Small intestine (tissue), 7 donors: ENCODE results near the gene CLCA2. TPM values are rescaled to one million over a fixed set of nuclear protein-coding genes. Genes with fewer than 3 reads are reported as not detected.
A peak's percentile ranks its signal among the peaks of the same experiment; 100 is the strongest.

ENCODE experiments used
- DNase-seq, 2 donors: peaks; one replicate each; pipeline versions ENCODE4 v3.0.0 to v3.0.0-alpha.2; 2013
- FAIRE-seq: peaks from 2 replicates; lab custom pipeline; 2012; peaks lifted over from hg19 to GRCh38; lab: Jason Lieb, UNC
- H3K27ac ChIP-seq, 3 donors: one replicate each; pipeline ENCODE4 v1.5.1; 2013; ENCODE audit warnings: low read length in 2 of 3, mild to moderate bottlenecking in 2 of 3, control low read depth in 1 of 3, inconsistent platforms in 1 of 3, low read depth in 1 of 3, moderate library complexity in 1 of 3
- H3K27me3 ChIP-seq, 3 donors: one replicate each; pipeline ENCODE4 v1.6.1; 2013; ENCODE audit warnings: low read length in 3 of 3, inconsistent platforms in 1 of 3; ENCODE audit not compliant: control insufficient read depth in 3 of 3, insufficient read depth in 3 of 3
- H3K36me3 ChIP-seq, 3 donors: one replicate each; pipeline ENCODE4 v1.6.1; 2013; ENCODE audit warnings: low read length in 3 of 3, inconsistent platforms in 1 of 3, low read depth in 1 of 3, mild to moderate bottlenecking in 1 of 3, moderate library complexity in 1 of 3; ENCODE audit not compliant: control insufficient read depth in 3 of 3, insufficient read depth in 2 of 3
- H3K4me1 ChIP-seq, 3 donors: one replicate each; pipeline ENCODE4 v1.6.1; 2013; ENCODE audit warnings: low read length in 2 of 3, inconsistent platforms in 1 of 3, low read depth in 1 of 3, mild to moderate bottlenecking in 1 of 3, moderate library complexity in 1 of 3; ENCODE audit not compliant: control insufficient read depth in 3 of 3, insufficient read depth in 2 of 3
- H3K4me3 ChIP-seq, 3 donors: one replicate each; pipeline ENCODE4 v1.5.1; 2013; ENCODE audit warnings: low read length in 3 of 3, control low read depth in 1 of 3, inconsistent platforms in 1 of 3, low read depth in 1 of 3, mild to moderate bottlenecking in 1 of 3, moderate library complexity in 1 of 3
- H3K9me3 ChIP-seq, 2 donors: one replicate each; pipeline ENCODE4 v1.6.1; 2013; ENCODE audit warnings: low read depth in 1 of 2, low read length in 1 of 2; ENCODE audit not compliant: control insufficient read depth in 2 of 2, insufficient read depth in 1 of 2
- WGBS, 3 donors: extraction: QIAGEN DNeasy Blood & Tissue Kit; methylation state at CpG; one replicate each; pipeline ENCODE4 v1.1.7; 2013; 5-methylcytosine and 5-hydroxymethylcytosine counted together
- polyA plus RNA-seq, 4 donors: library from polyadenylated mRNA; stranded (reverse) in 3 of 4; unstranded in 1 of 4; fragments of 200-250 nt in 3 of 4; fragments of 120-200 nt in 1 of 4; gene quantifications; one replicate each; pipeline versions ENCODE4 v1.2.1 to v1.2.3, GENCODE V29; 2013
- donor health status: healthy with polysubstance abuse.
- donor health status: control.
- donor health status: control.
- donor health status: Bipolar disorder and iron deficiency.
- donor health status: healthy.

Gene CLCA2
- polyA plus RNA-seq, 4 donors: 0.37 to 4.7 (median 0.91) TPM

- Histone ChIP-seq H3K4me1 (no peaks in the 10 kb centered on the region), H3K36me3 (peaks cover 0 to 3% (median 0%) of the 10 kb centered on the region in 3 donors), H3K27ac (no peak overlapping the region), H3K9me3 (no peaks in the 10 kb centered on the region), H3K4me3 (no peak overlapping the region), H3K27me3 (no peaks in the 10 kb centered on the region)
- FAIRE-seq (peak; percentile 26), DNase-seq (no peak)
- WGBS, 3 donors: 92 to 96% (median 93%) methylated on average over 3 of the region's 3 CpGs
Measured at GRCh38 chr1:86387916-86388627, 35.9 kb upstream of the CLCA2 start.

DNA sequence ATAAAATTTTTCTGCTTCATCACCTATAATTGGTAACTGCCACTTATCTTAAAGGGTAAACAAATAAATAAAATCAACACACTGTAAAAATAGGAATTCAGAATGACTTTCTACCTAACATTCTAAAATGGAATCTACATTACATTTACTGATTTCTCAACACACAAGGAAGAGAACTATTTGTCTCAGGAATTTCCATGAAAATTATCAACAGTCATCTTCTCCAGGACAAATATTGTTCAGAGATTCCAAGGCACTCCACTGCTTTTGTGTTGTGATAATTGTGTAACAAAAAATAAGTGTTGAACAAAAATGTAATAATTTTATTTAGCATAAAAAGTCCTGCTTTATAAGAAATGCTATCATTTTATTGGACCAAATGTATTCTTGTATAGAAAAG is 35.2 kb upstream of the CLCA2 start:
- Histone ChIP-seq H3K4me3 (no peak overlapping the region), H3K27ac (no peak overlapping the region), H3K4me1 (no peaks in the 10 kb centered on the region), H3K36me3 (peaks cover 0 to 3% (median 0%) of the 10 kb centered on the region in 3 donors), H3K9me3 (no peaks in the 10 kb centered on the region), H3K27me3 (no peaks in the 10 kb centered on the region)
- FAIRE-seq (peak; percentile 67), DNase-seq (no peak)

- no peak overlapping the region for H3K27ac ChIP-seq
- no peaks in the 10 kb centered on the region for H3K9me3 ChIP-seq
- H3K27me3 ChIP-seq: no peaks in the 10 kb centered on the region
- no peak overlapping the region for H3K4me3 ChIP-seq
- no peak for DNase-seq
- peak; percentile 98 for FAIRE-seq
- H3K36me3 ChIP-seq: peaks cover 0 to 3% (median 0%) of the 10 kb centered on the region in 3 donors
- H3K4me1 ChIP-seq: no peaks in the 10 kb centered on the region
Measured at GRCh38 chr1:86389307-86389706, 34.7 kb upstream of the CLCA2 start.

- no peaks in the 10 kb centered on the region for H3K27me3 ChIP-seq
- no peaks in the 10 kb centered on the region for H3K9me3 ChIP-seq
- DNase-seq (no peak), FAIRE-seq (no peak)
- no peaks in the 10 kb centered on the region for H3K36me3 ChIP-seq
- no peak overlapping the region for H3K4me3 ChIP-seq
- peaks cover 0 to 5% (median 5%) of the 10 kb centered on the region in 3 donors for H3K4me1 ChIP-seq
- 70 to 90% (median 76%) methylated on average over 2 of the region's 2 CpGs for WGBS, 3 donors
- no peak overlapping the region for H3K27ac ChIP-seq
Measured at GRCh38 chr1:86394416-86394815, 29.6 kb upstream of the CLCA2 start.

DNA sequence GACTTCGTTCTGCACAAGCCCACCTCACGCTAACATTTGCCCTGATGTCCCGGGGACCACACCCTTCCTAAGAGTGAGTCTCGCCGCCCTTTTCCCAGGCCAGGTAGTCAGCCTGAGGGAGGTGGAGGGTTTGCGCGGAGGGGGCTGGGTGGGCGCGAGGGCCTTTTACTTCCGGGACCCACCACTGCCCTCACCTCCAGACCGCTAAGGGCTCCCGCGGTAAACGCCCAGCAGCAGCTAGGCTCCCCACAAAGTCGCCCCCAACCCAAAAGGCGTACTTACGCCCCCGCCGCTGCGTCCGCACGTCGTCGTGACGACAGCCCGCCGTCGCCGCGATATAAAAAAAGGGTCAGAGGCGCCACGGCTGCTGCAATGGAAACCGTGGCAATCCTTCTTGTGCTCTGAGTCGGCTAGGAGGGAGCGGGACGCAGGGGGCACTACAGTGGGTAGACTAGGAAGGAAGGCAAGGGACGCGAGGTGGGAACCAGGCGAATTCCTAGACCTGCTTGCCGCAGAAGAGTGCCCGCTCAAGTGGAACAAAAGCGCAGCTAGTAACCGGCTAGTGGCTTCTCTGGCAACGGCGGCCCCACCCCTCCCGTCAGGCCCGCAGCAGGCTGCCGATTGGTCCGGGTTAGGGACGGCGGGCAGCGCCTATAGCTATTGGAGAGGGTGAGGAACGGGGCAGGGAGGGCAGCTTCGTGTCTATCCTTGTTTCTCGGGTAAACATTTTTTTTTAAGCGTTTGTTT is 28.0 kb upstream of the CLCA2 start, which contains the start of gene ODF2L:
TSS of gene ODF2L (minus strand) at position 573 of the 747 bp plus-strand sequence. CDS start 9,296 bp downstream, outside the sequence.
- Histone ChIP-seq H3K4me3 (peak within 1 kb of the TSS; percentile 67 to 96 (median 72)), H3K36me3 (no peaks in the 10 kb centered on the region), H3K27me3 (no peaks in the 10 kb centered on the region), H3K9me3 (no peaks in the 10 kb centered on the region), H3K4me1 (peaks cover 0 to 5% (median 5%) of the 10 kb centered on the region in 3 donors), H3K27ac (peak within 1 kb of the TSS; percentile 34 to 73 (median 71))
- DNase-seq: peak; percentile 90 to 93
- WGBS, 3 donors: 0 to 1% (median 0%) methylated on average over 56 of the region's 56 CpGs
- FAIRE-seq: no peak

GRCh38 chr1:86396498-86396890 is 27.5 kb upstream of the CLCA2 start:
- H3K9me3 ChIP-seq: no peaks in the 10 kb centered on the region
- H3K27ac ChIP-seq: peak overlapping the region; percentile 18 to 73 (median 71)
- peaks cover 0 to 5% (median 5%) of the 10 kb centered on the region in 3 donors for H3K4me1 ChIP-seq
- peak overlapping the region; percentile 67 to 96 (median 72) for H3K4me3 ChIP-seq
- 1 to 2% (median 2%) methylated on average over 9 of the region's 9 CpGs for WGBS, 3 donors
- FAIRE-seq (no peak), DNase-seq (no peak)
- H3K36me3 ChIP-seq: no peaks in the 10 kb centered on the region
- H3K27me3 ChIP-seq: no peaks in the 10 kb centered on the region

GRCh38 chr1:86409416-86410021 is 14.5 kb upstream of the CLCA2 start:
- DNase-seq: peak; percentile 28 to 75
- Histone ChIP-seq H3K4me1 (peaks cover 0 to 5% (median 0%) of the 10 kb centered on the region in 3 donors), H3K36me3 (no peaks in the 10 kb centered on the region), H3K4me3 (no peak overlapping the region), H3K9me3 (no peaks in the 10 kb centered on the region), H3K27me3 (no peaks in the 10 kb centered on the region), H3K27ac (peak overlapping the region in 1 of 3 donors; percentile 64)
- FAIRE-seq: no peak
- 83 to 89% (median 84%) methylated on average over 6 of the region's 6 CpGs for WGBS, 3 donors

DNA sequence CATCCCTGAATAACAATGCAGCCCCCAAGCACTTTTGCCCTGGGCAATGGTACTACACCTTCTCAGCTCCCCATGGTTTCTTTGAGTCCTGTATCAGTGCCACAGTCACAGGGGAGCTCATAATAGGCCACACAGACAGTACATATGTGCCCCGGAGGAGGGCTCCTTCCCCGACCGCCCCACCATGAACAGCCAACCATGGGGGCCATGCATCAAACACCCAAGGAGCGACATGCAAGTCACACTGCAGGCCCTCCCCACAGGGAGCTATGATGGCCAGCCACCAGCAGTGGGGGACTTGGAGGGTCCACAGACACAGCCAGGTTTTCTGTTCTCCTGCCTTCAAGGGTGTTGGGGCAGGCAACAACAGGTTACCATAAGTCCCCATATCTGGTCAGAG is 13.1 kb upstream of the CLCA2 start:
- no peak for FAIRE-seq
- H3K27ac ChIP-seq: no peak overlapping the region
- H3K36me3 ChIP-seq: no peaks in the 10 kb centered on the region
- H3K4me3 ChIP-seq: no peak overlapping the region
- H3K9me3 ChIP-seq: no peaks in the 10 kb centered on the region
- 94 to 98% (median 95%) methylated on average over 4 of the region's 4 CpGs for WGBS, 3 donors
- no peaks in the 10 kb centered on the region for H3K27me3 ChIP-seq
- peaks cover 0 to 5% (median 0%) of the 10 kb centered on the region in 3 donors for H3K4me1 ChIP-seq
- no peak for DNase-seq
